ENCODE data around the gene LHB.
A peak's percentile ranks its signal among the peaks of the same experiment; 100 is the strongest.
"Not testable (repeated sequence)": the region's sequence is repeated elsewhere in the genome, so short reads cannot be mapped to it uniquely, and the experiment has no call there.

LHB gene

DNA sequence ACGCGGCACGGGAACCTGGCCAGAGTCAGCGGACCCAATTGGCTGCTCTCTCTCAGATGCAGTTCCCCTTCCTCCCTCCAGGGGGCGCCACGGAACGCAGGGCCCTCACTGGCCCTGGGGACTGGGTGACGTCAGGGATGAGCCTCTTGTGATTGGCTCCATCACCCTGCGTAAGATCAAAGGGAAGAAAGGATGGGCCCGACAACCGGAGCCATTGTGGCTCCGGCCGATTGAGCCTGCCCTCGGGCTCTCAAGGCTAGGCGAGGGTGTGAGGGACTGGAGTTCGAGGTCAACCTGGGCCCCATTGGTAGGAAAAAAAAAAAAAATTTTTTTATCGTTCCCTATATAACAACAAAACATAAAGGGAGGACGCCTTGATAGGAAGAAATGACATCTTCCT is 19.9 kb upstream of the LHB start, which contains the start of gene CGB1:
Gene CGB1, minus strand, starts transcription at position 81 of the 400 bp plus-strand sequence. CDS start 184 bp downstream, outside the sequence.
- DNase-seq = not testable (repeated sequence)

DNA sequence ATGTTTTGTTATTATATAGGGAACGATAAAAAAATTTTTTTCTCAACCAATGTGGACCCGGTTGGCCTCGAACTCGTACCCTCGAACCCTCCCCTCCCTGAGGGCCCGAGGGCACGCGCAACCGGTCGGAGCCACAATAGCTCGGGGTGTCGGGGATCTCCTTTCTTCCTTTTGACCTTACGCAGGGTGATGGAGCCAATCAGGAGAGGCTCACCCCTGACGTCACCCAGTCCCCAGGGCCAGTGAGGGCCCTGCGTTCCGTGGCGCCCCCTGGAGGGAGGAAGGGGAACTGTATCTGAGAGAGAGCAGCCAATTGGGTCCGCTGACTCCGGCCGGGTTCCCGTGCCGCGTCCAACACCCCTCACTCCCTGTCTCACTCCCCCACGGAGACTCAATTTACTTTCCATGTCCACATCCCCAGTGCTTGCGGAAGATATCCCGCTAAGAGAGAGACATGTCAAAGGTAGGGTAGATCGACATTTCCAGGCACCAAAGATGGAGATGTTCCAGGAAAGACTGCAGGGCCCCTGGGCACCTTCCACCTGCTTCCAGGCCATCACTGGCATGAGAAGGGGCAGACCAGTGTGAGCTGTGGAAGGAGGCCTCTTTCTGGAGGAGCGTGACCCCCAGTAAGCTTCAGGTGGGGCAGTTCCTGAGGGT is 14.9 kb upstream of the LHB start, which contains the start of gene CGB2:
Gene CGB2, plus strand, starts transcription at position 249 of the 660 bp plus-strand sequence. Its CDS starts 206 bp downstream, at position 455.
- DNase-seq = not testable (repeated sequence)

DNA sequence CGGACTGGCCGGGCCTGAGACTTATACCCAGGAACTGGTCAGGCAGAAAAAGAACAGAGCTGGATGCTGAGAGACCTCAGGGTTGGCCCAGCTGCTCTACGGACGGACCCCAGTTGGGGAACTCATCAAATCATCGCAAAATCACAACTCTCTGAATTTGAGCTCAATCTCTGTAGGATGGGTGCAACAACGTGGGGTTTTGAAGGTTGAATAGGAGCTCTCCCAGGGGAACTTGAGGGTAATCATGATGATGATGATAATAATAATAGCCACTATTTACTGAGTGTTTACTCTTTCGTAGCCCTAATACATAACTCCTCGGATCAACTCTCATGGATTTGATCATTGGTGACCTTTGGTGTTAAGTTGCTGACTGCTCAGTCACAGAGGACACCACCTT is 13.4 kb upstream of the LHB start:
- not testable (repeated sequence) for DNase-seq

DNA sequence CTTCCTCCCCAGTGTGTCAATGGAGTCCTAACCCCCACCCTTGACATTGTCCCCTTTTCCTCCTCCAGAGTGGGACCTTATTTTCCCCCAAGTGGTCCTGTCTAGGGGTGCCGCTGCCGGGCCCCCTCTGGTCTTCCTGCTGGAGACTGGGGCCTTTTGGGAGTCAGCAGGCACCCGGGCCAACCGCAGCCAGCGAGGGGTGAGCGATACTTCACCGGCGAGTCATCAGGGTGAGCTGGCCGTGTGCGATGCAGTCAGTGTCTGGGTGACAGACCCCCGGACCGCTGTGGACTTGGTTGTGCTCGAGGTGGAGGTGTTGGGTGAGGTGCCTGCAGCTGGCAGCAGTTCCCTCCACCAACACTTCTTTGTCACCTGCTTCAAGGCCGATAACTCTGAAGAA is 12.9 kb upstream of the LHB start:
- DNase-seq = not testable (repeated sequence)

DNA sequence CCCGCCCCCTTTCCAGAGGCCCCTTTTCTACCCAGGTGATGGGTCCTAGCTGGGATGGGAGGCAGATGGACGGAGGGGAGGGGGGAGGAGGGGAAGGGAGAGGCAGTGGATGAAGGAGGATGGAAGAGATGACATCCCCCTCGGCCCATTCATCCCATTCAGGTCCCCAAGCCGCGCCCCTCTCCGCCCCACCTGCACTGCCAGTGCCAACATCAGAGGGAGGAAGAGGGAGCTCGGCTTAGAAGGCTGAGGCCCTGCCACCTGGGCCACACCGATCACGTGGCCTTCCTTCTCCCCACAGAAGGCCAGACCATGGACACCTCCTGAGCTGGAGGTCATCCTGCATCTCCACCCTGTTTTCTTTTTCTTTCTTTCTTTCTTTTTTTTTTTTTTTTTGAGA is 11.8 kb upstream of the LHB start:
- DNase-seq = not testable (repeated sequence)

DNA sequence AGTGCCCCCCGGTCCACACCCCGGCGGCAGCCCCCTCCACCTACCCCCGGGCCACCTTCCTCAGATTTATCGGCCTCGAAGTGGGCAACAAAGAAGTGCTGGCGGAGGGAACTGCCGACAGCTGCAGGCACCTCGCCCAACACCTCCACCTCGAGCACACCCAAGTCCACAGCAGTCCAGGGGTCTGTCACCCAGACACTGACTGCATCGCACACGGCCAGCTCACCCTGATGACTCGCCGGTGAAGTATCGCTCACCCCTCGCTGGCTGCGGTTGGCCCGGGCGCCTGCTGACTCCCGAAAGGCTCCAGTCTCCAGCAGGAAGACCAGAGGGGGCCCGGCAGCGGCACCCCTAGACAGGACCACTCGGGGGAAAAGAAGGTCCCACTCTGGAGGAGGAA is 8.7 kb upstream of the LHB start:
- DNase-seq = not testable (repeated sequence)

DNA sequence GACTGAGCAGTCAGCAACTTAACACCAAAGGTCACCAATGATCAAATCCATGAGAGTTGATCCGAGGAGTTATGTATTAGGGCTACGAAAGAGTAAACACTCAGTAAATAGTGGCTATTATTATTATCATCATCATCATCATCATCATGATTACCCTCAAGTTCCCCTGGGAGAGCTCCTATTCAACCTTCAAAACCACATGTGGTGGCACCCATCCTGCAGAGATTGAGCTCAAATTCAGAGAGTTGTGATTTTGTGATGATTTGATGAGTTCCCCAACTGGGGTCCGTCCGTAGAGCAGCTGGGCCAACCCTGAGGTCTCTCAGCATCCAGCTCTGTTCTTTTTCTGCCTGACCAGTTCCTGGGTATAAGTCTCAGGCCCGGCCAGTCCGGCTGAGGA is 8.2 kb upstream of the LHB start:
- not testable (repeated sequence) for DNase-seq

DNA sequence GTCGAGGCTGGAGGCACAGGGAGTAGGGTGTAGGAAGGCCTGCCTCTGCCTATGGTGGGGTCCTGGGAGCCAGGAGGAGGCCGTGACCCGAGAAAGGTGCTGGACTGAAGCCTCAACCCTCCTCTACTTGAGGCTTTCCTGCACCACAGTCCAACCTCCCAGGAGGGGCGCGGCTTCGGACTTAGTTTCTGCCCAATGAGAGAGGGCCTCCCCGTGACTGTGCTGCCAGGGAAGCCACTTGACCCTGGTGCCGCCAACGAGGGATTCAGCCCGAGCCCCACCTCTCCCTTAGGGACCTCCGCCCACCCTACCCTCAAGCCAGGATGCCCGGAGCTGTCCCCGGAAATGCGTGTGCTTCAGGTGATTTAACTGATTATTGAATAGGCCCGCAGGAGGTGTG is 7.3 kb upstream of the LHB start, which contains the start of gene CGB3:
Gene CGB3, minus strand, starts transcription at position 101 of the 400 bp plus-strand sequence. CDS start 362 bp downstream, outside the sequence.
- DNase-seq = not testable (repeated sequence)

DNA sequence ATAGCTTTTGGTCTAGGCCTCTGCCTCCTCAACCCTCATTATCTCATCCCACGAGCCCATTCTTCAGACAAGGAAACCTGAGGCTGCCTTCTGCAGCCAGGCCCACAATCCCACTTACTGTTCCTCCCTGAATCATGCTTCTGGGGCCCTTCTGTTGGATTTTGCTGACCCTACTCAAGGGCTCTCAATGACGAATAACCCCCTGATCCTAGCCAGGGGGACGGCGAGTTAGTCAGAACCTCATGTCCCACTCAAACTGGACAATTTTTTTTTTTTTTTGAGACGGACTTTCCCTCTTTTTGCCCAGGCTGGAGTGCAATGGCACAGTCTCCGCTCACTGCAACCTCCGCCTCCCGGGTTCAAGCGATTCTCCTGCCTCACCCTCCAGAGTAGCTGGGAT is 5.2 kb upstream of the LHB start:
- no peak for DNase-seq

DNA sequence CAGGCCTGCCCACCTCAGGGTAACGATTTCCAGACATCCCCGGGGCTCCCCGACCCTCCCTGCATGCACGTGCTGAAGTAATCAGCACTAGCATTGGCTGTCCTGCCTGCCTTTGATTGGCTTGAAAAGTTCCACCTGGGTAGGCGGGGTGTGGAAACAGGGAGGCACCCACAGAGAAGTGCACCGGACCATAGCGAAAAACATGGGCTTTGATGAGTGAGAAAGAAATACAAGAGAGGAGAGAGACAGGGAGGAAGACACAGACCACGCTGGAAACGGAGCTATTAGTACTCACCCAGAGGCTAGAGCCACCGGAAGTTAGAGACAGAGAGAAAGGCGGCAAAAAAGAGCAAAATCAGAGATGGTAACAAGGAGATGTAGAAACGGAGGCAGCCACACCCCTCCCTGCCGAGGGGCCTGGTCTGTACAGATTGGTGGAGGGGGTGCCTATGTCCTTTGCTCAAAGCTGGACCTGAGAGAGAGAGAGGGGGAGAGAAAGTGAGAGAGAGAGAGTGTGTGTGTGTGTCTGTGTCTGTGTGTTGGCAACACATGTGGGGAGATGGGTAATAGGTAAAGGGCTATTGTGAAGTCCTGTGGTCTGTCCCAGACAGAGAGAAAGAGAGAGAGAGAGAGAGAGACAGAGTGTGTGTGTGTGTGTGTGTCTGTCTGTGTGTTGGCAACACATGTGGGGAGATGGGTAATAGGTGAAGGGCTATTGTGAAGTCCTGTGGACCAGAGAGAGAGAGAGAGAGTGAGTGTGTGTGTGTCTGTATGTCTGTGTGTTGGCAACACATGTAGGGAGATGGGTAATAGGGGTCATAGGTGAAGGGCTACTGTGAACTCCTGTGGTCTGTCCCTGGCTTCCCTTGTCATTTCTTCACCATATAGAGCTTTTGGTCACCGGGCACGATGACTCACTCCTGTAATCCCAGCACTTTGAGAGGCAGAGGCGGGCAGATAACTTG is 4.3 kb upstream of the LHB start:
- no peak for DNase-seq

DNA sequence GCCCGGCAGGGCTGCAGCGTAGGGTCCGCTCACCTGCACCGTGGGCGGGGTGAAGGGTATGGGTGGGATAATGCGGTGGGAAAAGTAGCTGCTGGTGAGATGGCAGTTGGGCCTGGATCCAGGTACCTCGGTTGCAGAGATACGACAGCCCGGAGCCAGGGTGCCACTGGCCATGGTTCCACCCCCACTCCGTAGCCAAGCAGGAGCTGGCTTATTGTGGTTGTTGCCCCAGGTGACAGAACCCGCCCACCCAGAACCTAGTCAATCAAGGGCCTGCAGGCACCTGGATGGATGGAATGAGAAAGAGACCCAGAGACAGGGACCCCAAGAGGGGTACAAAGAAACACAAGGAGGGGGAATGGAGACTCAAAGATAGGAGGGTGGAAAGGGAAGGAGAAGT is 3.5 kb upstream of the LHB start:
- DNase-seq = no peak

DNA sequence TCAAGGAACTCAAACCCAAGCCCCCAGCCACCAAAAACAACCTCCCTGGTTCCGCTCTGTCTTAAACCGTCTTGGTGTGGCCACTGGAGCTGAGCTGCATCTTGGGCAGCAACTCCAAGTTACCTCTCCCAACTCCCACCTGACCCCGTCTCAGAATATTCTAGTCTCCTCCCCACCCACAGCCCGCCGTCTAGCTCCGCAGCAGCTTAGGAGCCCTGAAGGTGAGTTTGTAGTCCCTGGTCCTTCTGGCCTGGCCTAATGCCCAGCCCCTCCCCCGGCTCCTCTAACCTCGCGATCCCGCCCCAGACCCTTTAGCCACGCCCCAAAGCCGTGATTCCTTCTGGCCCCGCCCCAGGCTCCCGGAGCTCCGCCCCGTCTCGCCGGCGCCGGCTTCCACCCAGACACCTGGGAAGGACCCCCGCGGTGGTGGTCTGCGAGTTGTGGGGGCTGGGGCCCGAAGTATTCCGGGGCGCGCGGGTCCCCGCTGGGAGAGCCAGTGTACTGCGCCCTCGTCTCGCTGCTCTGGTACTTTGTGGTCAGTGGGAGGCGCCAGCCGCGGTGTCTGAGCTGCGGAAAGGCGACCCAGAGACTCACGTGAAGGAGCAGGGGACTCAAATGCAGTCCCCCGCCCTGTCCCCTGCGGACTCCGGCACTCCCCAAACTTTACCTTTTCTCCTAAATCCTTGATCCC is 2.5 kb upstream of the LHB start:
- peak; percentile 39 for DNase-seq

DNA sequence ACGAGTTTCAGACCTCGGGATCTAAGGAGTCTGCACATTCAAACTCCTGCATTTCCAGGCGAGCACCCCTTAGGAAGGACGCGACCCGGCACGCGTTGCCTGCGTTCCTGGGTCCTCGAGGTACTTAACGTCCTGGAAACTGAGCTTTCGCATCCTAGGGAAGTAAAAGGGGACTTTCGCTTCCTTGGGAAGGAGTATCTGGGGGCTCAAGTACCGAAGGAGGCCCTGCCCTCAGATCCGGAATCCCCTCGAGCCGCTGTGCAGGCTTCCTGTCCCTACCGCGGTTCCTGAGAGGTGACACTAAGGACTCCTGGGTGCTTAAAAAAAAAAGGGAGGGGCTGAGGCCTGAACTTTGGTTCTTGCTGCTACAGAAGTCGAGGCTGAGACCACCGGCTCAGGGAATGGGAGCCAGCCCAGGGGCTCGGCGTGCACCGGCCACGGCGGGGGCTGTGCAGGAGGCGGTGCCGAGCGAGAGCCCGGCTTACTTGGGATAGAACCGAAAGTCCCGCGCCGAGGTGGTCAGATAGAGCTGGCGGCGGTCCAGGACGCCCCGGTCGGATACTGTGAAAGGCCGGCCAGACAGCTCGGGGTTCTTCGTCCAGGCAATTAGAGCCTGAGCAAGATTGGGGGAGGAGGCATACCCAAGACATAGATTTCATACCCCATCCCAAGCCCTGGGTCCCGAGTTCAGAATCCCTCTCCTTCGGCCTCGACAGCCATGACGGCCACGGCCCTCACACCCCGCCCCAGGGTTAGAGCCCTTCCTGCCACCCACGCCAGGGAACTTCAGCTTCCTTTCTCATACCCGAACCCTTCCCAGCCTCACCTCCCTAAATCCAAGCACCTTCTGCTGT is 1.7 kb upstream of the LHB start:
- DNase-seq = not testable (repeated sequence)

DNA sequence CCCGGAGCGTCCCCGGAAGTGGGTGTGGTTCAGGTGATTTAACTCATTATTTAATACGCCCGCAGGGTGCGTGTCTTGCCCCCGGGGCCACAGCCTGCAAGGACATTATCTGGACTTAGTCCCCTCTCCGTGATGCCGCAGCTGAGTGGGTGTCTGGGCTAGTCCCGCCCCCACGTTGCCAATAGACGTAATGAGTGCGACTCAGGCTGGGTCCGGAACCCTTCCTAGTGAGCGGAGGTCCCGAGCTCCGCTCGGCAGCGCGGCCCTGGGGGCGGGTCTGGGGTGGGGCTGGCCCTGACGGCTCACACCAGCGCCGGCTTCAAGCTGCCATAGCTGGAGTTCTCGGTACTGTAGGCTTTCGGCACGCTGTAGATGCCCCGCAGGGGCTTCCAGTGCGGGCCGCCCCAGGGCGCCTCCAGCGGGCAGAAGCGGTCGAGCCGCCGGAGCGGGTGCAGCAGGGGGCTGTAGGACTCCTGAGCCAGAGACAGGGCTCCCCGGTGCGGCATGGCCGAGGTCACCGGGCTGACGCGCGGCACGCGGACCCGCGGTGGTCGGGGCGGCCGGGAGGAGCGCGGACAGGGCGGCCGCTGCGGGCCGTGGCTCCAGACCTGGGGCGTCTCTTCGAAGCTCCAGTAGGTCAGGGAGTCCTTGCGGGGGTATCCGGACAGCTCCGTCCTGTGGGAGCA is 918 bp upstream of the LHB start:
- peak; percentile 31 for DNase-seq

DNA sequence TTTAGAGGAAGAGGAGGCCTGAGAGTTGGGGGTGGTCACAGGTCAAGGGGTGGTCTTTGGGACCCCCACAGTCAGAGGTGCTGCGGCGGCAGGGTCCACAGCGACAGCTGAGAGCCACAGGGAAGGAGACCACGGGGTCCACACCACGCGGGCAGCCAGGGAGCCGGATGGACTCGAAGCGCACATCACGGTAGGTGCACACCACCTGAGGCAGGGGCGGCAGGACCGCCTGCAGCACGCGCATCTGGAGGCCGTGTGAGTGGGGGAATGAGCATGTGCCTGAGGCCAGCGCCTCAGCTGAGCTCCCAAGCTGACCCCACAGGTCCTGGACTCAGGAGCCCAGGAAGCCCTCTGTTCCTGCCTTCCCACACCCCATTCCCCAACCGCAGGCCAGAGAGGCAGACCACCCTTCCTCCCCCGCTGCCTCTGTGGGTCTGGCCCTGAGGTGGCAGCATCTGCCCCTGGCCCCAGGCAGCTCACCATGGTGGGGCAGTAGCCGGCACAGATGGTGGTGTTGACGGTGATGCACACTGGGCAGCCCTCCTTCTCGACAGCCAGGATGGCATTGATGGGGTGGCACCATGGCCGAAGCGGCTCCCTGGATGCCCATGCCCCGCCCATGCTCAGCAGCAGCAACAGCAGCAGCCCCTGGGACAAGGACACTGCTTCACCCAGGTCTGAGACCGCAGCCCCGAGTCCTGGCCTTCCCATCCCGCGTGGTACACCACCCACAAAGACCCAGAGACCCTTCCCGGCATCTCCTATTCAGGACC is 638 bp downstream of the LHB start:
- DNase-seq = no peak

DNA sequence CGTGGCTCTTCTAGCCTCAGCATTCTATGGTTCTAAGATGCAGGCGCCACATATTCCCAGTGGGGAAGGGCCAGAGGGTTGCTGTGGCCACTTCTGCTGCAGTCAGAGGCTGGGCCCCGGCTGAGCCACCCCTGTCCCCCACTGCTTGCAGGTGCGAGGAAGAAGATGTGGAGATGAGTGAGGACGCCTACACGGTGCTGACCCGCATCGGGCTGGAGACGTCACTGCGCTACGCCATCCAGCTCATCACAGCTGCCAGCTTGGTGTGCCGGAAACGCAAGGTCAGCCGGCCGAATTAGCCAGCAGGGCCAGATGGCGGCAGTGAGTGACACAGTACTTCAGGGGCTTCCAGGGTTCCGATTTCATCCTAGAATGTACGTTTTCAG is 2.0 kb downstream of the LHB start:
- no peak for DNase-seq

DNA sequence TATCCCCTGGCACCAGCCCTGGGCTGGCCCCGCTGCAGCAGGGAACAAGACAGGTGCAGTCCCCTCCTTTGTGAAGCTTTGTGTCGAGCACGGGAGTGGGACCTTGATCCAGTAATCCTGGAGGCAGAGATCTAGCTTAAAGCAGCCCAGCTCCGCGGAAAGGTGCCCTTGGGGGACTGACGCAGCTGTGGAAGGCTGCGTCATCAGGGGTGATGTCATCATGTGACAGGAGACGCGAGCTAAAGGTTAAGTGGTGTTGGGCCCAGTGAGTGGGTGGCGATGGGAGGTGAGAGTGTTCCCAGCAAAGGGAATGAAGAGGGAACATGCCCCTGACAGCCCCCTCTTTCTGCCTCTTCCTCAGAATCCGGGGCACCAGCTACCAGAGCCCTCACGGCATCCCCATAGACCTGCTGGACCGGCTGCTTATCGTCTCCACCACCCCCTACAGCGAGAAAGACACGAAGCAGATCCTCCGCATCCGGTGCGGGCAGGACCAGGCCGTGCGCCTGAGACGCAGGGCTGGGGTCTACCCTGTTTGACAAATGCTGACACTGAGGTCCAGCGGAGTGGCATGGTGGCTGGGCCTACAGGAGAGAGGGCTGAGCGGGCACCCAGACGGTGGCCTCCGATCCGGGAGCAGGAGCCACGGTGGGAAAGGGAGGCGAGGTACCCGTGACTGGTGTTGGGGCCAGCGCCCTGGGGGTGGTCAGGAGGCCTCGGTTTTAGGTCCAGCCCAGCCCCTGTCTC is 2.6 kb downstream of the LHB start:
- DNase-seq = no peak

DNA sequence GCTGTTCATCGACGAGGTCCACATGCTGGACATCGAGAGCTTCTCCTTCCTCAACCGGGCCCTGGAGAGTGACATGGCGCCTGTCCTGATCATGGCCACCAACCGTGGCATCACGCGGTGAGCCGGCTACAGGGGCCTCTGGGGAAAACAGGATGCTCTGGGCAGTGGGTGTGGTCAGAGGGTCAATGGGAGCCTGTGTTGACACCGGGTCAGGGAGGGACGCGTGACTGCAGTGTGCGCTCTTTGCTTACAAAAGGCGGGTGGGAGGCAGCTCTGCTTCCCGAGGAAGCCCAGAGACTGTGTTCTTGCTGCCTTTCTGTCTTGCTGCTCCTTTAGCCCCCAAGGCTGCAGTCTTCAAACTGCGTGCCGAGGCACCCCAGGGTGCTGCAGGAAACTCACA is 5.7 kb downstream of the LHB start:
- no peak for DNase-seq

DNA sequence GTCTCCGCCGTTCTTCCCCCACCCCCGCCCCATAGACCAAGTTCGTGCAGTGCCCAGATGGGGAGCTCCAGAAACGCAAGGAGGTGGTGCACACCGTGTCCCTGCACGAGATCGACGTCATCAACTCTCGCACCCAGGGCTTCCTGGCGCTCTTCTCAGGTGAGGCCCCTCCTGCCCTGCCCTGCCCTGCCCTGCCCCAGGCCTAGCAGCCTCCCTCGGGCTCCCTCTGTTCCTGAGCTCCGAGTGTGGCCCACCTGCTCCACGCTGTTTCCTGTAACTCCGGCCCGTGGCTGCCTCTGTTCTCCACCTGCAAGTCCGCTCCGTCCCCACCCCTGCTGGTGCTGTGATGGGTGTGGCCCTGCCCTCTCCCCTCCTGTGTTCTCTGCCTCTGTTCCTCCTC is 6.4 kb downstream of the LHB start:
- no peak for DNase-seq

DNA sequence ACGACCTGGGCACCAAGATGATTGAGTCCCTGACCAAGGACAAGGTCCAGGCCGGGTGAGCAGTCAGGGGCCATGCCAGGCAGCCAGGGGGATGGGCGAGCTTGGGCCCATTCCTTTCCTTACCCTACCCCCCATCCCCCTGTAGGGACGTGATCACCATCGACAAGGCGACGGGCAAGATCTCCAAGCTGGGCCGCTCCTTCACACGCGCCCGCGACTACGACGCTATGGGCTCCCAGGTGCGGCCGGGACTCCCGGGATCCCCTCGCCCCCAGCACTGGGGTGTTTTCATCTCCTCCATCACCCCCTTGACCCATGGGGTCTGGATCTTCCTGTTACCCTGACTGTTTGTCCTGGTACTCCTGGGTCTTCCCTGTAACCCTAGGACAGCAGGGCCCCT is 7.1 kb downstream of the LHB start:
- no peak for DNase-seq
